Neural crest cell (in vitro differentiated cells): ENCODE results near the gene MTHFD2L. TPM values are rescaled to one million over a fixed set of nuclear protein-coding genes. Genes with fewer than 3 reads are reported as not detected.

Experiments used
- DNase-seq: peaks from one replicate; pipeline ENCODE4 v3.0.0; 2021; ENCODE audit warnings: low read depth, mixed read lengths, low spot score
- H3K27ac Mint-ChIP-seq: one replicate; pipeline ENCODE4 v1.8.0; 2021; ENCODE audit warnings: mild to moderate bottlenecking, mixed read lengths; ENCODE audit not compliant: unreplicated experiment
- H3K27me3 Mint-ChIP-seq: 2 replicates; pipeline ENCODE4 v1.8.0; 2021; ENCODE audit warnings: low read depth, mild to moderate bottlenecking, mixed read lengths
- H3K36me3 Mint-ChIP-seq: 2 replicates; pipeline ENCODE4 v1.8.0; 2021; ENCODE audit warnings: low read depth, mild to moderate bottlenecking, mixed read lengths
- H3K4me1 Mint-ChIP-seq: 2 replicates; pipeline ENCODE4 v1.8.0; 2021; ENCODE audit warnings: mixed read lengths
- H3K4me3 Mint-ChIP-seq: one replicate; pipeline ENCODE4 v1.8.0; 2021; ENCODE audit warnings: mild to moderate bottlenecking, mixed read lengths
- H3K9me3 Mint-ChIP-seq: 2 replicates; pipeline ENCODE4 v1.8.0; 2021; ENCODE audit warnings: mixed read lengths
- total RNA-seq: library from RNA; stranded (reverse); gene quantifications from 2 replicates; pipeline ENCODE4 v1.2.1, GENCODE V29; 2021
- TF ChIP-seq, protein P1 (sequence below): fragments of 200-600 bp; sonication (generic); conservative IDR thresholded peaks from 2 replicates; pipeline ENCODE4 v1.5.0; 2021; ENCODE audit warnings: antibody characterized with exemption, mild to moderate bottlenecking

MTHFD2L gene
- total RNA-seq, 1 donor from 2014 or later = 19.9 TPM

- H3K27me3 Mint-ChIP-seq = no peaks in the 10 kb centered on the region
- no peak overlapping the region for H3K4me3 Mint-ChIP-seq
- no peak overlapping the region for H3K27ac Mint-ChIP-seq
- H3K9me3 Mint-ChIP-seq = no peaks in the 10 kb centered on the region
- no peak for DNase-seq
- TF ChIP-seq, protein P1, sequence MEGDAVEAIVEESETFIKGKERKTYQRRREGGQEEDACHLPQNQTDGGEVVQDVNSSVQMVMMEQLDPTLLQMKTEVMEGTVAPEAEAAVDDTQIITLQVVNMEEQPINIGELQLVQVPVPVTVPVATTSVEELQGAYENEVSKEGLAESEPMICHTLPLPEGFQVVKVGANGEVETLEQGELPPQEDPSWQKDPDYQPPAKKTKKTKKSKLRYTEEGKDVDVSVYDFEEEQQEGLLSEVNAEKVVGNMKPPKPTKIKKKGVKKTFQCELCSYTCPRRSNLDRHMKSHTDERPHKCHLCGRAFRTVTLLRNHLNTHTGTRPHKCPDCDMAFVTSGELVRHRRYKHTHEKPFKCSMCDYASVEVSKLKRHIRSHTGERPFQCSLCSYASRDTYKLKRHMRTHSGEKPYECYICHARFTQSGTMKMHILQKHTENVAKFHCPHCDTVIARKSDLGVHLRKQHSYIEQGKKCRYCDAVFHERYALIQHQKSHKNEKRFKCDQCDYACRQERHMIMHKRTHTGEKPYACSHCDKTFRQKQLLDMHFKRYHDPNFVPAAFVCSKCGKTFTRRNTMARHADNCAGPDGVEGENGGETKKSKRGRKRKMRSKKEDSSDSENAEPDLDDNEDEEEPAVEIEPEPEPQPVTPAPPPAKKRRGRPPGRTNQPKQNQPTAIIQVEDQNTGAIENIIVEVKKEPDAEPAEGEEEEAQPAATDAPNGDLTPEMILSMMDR = no peak
- H3K36me3 Mint-ChIP-seq = no peaks in the 10 kb centered on the region
- H3K4me1 Mint-ChIP-seq = no peaks in the 10 kb centered on the region
Observed at GRCh38 chr4:74282926-74283325, 125.0 kb downstream of the MTHFD2L start.

- no peak for DNase-seq
- Mint-ChIP-seq H3K4me3 (no peak overlapping the region), H3K9me3 (no peaks in the 10 kb centered on the region), H3K27me3 (no peaks in the 10 kb centered on the region), H3K36me3 (no peaks in the 10 kb centered on the region), H3K4me1 (no peaks in the 10 kb centered on the region), H3K27ac (no peak overlapping the region)
- TF ChIP-seq, protein P1 = no peak
Observed at GRCh38 chr4:74283614-74284013, 125.7 kb downstream of the MTHFD2L start.

GRCh38 chr4:74284053-74284452 is 126.1 kb downstream of the MTHFD2L start:
- Mint-ChIP-seq H3K4me1 (no peaks in the 10 kb centered on the region), H3K27ac (no peak overlapping the region), H3K27me3 (no peaks in the 10 kb centered on the region), H3K4me3 (no peak overlapping the region), H3K36me3 (no peaks in the 10 kb centered on the region), H3K9me3 (no peaks in the 10 kb centered on the region)
- DNase-seq = no peak
- TF ChIP-seq, protein P1 = no peak

GRCh38 chr4:74287164-74287563 is 129.2 kb downstream of the MTHFD2L start:
- no peak overlapping the region for H3K4me3 Mint-ChIP-seq
- H3K9me3 Mint-ChIP-seq = peaks cover 8% of the 10 kb centered on the region
- H3K36me3 Mint-ChIP-seq = peaks cover 6% of the 10 kb centered on the region
- TF ChIP-seq, protein P1 = no peak
- no peaks in the 10 kb centered on the region for H3K4me1 Mint-ChIP-seq
- H3K27ac Mint-ChIP-seq = no peak overlapping the region
- H3K27me3 Mint-ChIP-seq = no peaks in the 10 kb centered on the region
- no peak for DNase-seq

DNA sequence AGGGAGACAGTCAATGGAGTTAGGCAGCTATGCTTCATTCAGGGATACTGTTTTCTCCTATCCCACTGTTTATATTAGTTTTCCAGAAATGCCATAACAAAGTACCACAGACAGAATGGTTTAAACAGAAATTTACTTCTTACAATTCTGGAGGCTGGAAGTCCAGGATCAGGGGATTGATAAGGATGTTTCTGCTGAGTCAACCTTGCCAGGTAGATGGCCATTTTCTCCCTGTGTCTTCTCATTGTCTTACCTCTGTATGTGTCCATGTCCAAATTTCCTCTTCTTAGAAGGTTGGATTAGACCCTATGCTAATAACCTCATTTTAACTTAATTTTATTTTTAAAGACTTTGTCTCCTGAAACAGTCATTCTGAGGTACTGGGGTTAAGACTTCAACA is 129.9 kb downstream of the MTHFD2L start:
- Mint-ChIP-seq H3K4me1 (no peaks in the 10 kb centered on the region), H3K9me3 (peaks cover 8% of the 10 kb centered on the region), H3K4me3 (no peak overlapping the region), H3K36me3 (peaks cover 6% of the 10 kb centered on the region), H3K27ac (no peak overlapping the region), H3K27me3 (no peaks in the 10 kb centered on the region)
- TF ChIP-seq, protein P1 = no peak
- no peak for DNase-seq

- peaks cover 8% of the 10 kb centered on the region for H3K9me3 Mint-ChIP-seq
- no peak overlapping the region for H3K4me3 Mint-ChIP-seq
- peaks cover 6% of the 10 kb centered on the region for H3K36me3 Mint-ChIP-seq
- H3K4me1 Mint-ChIP-seq = peaks cover 2% of the 10 kb centered on the region
- no peak for DNase-seq
- no peaks in the 10 kb centered on the region for H3K27me3 Mint-ChIP-seq
- TF ChIP-seq, protein P1 = no peak
- no peak overlapping the region for H3K27ac Mint-ChIP-seq
Observed at GRCh38 chr4:74291471-74291870, 133.6 kb downstream of the MTHFD2L start.
